Caki2 (cell line): Measurements from ENCODE around the gene ZBTB20. TPM values are rescaled to one million over a fixed set of nuclear protein-coding genes. Genes with fewer than 3 reads are reported as not detected.

ENCODE experiments used
- DNase-seq: peaks from one replicate; pipeline ENCODE4 v3.0.0-alpha.2; 2015; ENCODE audit warnings: low read depth
- in situ Hi-C: cut with HindIII; loops from 2 replicates; pipeline ENCODE4 v1.10.0; 2016; ENCODE audit warnings: low sequenced_read_pairs, low pct_unique_long_range_greater_than_20kb, mixed read lengths
- total RNA-seq: library from RNA; depleted of rRNA; stranded (reverse); fragments of >200 nt; shearing (Covaris generic); gene quantifications from 2 replicates; pipeline ENCODE4 v1.2.3, GENCODE V29; 2014; ENCODE audit warnings: low replicate concordance

Gene ZBTB20
- total RNA-seq, 1 experiment from 2014 or later = 10.0 TPM

- in situ Hi-C loops = no loop called here
- DNase-seq = no peak
Observed at GRCh38 chr3:114896978-114897377, 250.1 kb downstream of the ZBTB20 start.

DNA sequence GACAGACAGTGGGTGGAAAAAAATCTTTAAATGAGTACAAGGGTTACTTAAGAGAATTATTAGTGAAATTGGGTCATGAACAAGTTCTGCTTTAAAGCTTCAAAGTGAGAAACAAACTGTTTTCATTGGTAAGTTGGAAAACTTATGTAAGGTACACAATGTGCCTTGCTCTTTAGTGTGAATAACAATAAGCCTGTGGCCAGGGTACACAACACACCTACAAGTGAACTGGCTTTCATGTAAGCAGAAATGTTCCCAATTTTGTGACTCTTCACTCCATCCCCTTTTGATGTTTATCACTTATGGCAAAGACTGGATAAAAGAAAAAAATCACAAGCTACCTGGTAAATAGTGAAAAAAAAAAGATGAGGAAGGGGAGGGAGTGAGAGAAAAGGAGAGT, 253.7 kb downstream of the ZBTB20 start:
- DNase-seq = no peak
- in situ Hi-C loops = no loop called here

DNA sequence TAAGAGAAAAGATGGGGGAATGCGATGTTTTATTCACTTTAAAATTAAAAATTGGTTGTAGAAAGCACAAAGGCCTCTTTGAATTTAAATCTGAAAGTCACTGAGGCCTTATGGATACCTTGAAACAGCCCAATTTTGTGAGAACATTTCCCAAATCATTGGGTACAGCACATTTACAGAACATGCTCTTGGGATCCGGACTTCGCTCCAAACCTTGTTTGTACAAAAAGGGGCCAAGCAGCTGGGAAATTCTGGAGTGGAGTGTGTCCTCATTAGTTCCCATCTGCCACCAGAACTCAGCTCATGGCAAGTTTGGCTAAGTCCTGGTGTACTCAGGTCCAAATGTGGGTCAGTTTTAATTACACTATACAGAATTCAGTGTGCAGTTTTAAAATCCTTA, 254.2 kb downstream of the ZBTB20 start:
- DNase-seq = no peak
- in situ Hi-C loops = no loop called here

GRCh38 chr3:114892131-114892879, 254.8 kb downstream of the ZBTB20 start:
- no peak for DNase-seq
- in situ Hi-C loops = no loop called here

DNA sequence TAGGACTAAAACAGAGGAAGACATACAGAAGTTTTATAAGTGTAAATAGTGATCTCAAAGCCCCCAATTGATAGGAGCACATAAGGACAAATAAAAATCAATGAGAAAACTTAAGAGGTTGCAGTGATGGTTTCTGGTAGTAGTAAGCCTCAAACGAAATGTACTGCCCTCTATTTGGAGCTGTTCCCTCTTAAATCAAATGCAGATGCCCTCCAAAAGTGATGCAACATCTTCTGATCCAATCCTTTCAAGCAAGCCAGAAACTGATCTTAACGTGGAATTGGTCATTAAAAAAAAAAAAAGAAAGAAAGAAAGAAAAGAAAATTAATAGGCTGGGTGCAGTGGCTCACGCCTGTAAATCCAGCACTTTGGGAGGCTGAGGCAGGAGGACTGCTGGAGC, 259.3 kb downstream of the ZBTB20 start:
- DNase-seq = no peak
- in situ Hi-C loops = no loop called here

DNA sequence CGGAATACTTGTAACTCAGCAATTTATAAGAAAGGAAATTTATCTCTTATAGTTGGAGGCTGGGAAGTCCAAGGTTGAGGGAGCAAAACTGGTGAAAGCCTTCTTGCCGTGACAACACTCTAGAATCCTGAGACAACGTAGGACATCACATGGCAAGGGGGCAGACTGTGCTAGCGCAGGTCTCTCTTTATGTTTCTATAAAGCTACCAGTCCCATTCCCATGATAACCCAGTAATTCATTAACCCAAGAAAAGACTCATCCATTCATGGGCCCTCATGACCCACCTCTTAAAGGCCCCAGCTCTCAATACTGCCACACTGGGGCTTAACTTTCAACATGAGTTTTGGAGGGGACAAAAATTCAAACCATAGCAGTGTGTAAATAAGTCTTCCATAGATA, 260.2 kb downstream of the ZBTB20 start:
- no peak for DNase-seq
- in situ Hi-C loops = no loop called here

DNA sequence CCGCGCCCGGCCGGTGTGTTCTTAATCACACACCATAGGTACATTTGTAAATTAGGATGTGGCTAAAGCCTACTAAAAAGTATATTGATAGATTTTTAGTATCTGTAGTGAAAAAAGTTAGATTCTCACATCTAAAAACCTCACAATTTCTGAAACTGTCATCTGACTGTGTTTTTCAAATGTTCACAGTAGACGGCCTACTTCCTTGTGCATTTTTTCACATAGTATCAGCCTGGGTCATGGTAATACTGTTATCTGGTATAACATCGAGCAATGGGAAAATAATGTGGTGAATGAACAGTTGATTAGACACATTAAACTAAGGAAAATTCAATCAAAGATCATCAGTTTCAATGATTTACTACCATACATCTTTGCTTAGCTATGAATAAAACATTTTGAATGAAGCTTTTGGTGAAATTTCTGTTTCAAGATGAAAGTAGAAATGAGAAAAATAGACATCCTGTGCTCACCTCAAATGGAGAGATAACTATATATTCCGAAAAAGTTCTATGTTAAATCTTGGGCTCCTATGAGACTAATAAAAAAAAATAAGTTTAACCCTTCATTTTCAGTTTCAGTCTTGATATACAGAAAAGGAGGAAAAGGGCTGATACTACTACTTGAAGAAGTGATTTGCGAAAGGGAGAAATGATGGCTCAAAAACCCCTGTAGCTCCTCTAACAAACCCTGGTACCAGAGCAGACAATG, 262.7 kb downstream of the ZBTB20 start:
- DNase-seq = no peak
- in situ Hi-C loops = no loop called here

GRCh38 chr3:114880078-114880477, 267.0 kb downstream of the ZBTB20 start:
- in situ Hi-C loops = no loop called here
- no peak for DNase-seq

- DNase-seq = no peak
- in situ Hi-C loops = no loop called here
Observed at GRCh38 chr3:114879059-114880031, 267.7 kb downstream of the ZBTB20 start.

DNA sequence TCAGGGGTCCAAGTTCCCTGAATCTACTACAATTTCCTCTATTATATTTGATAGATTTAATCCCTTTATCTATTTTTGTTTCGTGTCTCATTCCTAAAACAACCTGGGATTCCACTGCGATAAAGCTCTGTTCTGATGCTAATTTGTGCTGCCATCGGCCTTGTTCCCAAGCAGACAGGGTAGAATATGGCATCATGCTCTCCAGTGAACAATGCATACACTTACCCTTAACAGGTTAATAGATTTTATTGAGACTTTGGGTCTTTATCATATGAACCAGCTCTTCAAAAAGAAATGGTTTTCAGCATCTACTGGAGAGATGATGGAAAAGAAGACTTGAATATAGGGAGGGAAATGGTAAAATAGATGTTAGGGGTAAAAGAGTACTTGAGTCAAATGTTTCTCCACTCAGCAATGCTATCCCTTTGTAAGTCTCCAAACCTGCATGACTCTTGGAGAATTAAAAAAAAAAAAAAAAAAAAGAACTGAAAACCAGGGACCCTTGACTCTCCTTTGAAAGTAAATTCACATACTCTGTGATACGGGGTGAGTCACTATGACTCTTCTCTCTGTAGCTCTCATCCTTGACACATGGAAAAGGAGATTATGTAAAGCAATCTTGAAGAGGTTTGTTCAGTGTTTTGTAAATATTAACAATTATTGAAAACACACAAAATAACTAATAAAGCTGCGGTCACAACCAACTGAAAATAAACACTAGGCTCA, 268.8 kb downstream of the ZBTB20 start:
- in situ Hi-C loops = no loop called here
- peak; percentile 27 for DNase-seq

- in situ Hi-C loops = no loop called here
- no peak for DNase-seq
Observed at GRCh38 chr3:114877378-114878113, 269.5 kb downstream of the ZBTB20 start.

GRCh38 chr3:114874522-114874971, 272.5 kb downstream of the ZBTB20 start:
- no peak for DNase-seq
- in situ Hi-C loops = no loop called here

GRCh38 chr3:114873591-114873990, 273.5 kb downstream of the ZBTB20 start:
- DNase-seq = no peak
- in situ Hi-C loops = no loop called here

DNA sequence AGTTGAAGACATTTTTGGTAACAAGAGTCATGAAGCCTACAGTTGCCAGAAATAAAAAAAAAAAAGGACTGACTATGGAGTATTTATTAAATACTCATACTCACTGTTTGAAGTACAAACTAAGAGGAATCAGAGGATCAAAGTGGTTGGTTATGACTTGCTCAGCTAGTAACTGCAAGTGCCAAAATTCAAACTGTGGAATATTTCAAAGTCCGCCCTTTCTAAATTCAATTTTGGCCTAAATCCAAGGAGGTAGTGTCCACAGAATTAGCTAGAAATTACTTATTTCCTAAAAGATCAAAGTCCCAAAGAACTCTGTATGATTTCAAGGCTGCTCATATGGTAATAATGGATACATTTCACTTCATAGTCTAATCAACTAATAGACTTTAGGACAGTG, 274.5 kb downstream of the ZBTB20 start:
- in situ Hi-C loops = no loop called here
- DNase-seq = no peak

GRCh38 chr3:114872050-114872449, 275.0 kb downstream of the ZBTB20 start:
- no peak for DNase-seq
- in situ Hi-C loops = no loop called here

GRCh38 chr3:114867835-114868503, 279.1 kb downstream of the ZBTB20 start:
- DNase-seq = no peak
- in situ Hi-C loops = no loop called here

- in situ Hi-C loops = no loop called here
- no peak for DNase-seq
Observed at GRCh38 chr3:114867359-114867758, 279.7 kb downstream of the ZBTB20 start.
